ENCODE measurements around the gene GTF2A1L. TPM values are rescaled to one million over a fixed set of nuclear protein-coding genes. Genes with fewer than 3 reads are reported as not detected.
"Not testable (repeated sequence)": the region's sequence is repeated elsewhere in the genome, so short reads cannot be mapped to it uniquely, and the experiment has no call there.

The GTF2A1L gene
- total RNA-seq, 4 donors from 2014 or later = 1.1 to 2.4 TPM; not detected in 2

GRCh38 chr2:48607307-48608014 lies 10.2 kb upstream of the GTF2A1L start:
- DNase-seq (ENCODE audit: low spot score) = no peak
- TF ChIP-seq, protein P1, sequence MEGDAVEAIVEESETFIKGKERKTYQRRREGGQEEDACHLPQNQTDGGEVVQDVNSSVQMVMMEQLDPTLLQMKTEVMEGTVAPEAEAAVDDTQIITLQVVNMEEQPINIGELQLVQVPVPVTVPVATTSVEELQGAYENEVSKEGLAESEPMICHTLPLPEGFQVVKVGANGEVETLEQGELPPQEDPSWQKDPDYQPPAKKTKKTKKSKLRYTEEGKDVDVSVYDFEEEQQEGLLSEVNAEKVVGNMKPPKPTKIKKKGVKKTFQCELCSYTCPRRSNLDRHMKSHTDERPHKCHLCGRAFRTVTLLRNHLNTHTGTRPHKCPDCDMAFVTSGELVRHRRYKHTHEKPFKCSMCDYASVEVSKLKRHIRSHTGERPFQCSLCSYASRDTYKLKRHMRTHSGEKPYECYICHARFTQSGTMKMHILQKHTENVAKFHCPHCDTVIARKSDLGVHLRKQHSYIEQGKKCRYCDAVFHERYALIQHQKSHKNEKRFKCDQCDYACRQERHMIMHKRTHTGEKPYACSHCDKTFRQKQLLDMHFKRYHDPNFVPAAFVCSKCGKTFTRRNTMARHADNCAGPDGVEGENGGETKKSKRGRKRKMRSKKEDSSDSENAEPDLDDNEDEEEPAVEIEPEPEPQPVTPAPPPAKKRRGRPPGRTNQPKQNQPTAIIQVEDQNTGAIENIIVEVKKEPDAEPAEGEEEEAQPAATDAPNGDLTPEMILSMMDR (IDR thresholded peaks at IDR 0.05) = no peak
- no peak for ATAC-seq (ENCODE audit: low FRiP score)

GRCh38 chr2:48613211-48613610 lies 4.4 kb upstream of the GTF2A1L start:
- ATAC-seq (ENCODE audit: low FRiP score) (no peak), DNase-seq (ENCODE audit: low spot score) (no peak)
- TF ChIP-seq, protein P1 (IDR thresholded peaks at IDR 0.05) = no peak

- not testable (repeated sequence) for DNase-seq (ENCODE audit: low spot score)
Measured at GRCh38 chr2:48614581-48614980, 3.1 kb upstream of the GTF2A1L start.

DNA sequence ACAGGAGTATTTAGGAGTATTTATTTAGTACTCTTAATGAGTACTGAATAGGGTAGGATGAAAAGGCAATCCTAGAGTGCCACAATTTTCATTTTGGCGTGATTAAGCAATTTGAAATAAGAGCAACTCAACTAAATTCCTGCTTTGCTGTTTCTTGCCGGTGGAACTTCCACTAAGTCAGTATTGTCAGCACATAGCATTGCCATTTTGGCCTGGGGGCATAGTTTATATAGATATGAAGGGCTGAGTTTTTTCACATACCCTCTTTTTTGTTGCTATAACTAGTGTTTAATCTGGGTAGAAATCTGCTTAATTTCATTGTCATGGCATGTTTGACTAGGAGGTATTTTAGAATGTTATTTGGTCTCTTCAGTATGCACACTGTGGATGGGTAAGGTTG lies 1.9 kb downstream of the GTF2A1L start:
- DNase-seq (ENCODE audit: low spot score) = no peak
- TF ChIP-seq, protein P1 (IDR thresholded peaks at IDR 0.05) = no peak
- no peak for ATAC-seq (ENCODE audit: low FRiP score)

More at GRCh38 chr2:48614581-48614980, 3.1 kb upstream of the GTF2A1L start:
- ATAC-seq (ENCODE audit: low FRiP score) = not testable (repeated sequence)

GRCh38 chr2:48620604-48621003 lies 2.9 kb downstream of the GTF2A1L start:
- DNase-seq (ENCODE audit: low spot score) = no peak
- ATAC-seq (ENCODE audit: low FRiP score) = no peak
- TF ChIP-seq, protein P1 (IDR thresholded peaks at IDR 0.05) = no peak

- not testable (repeated sequence) for ATAC-seq (ENCODE audit: low FRiP score); DNase-seq (ENCODE audit: low spot score)
Measured at GRCh38 chr2:48622691-48623090, 5.0 kb downstream of the GTF2A1L start.

GRCh38 chr2:48624696-48625095 lies 7.0 kb downstream of the GTF2A1L start:
- ATAC-seq (ENCODE audit: low FRiP score) (no peak), DNase-seq (ENCODE audit: low spot score) (no peak)
- TF ChIP-seq, protein P1 (IDR thresholded peaks at IDR 0.05) = no peak

- DNase-seq (ENCODE audit: low spot score) (no peak), ATAC-seq (ENCODE audit: low FRiP score) (no peak)
- TF ChIP-seq, protein P1 (IDR thresholded peaks at IDR 0.05) = no peak
Measured at GRCh38 chr2:48626047-48626446, 8.4 kb downstream of the GTF2A1L start.
